ENCODE measurements around the gene MED15. TPM values are rescaled to one million over a fixed set of nuclear protein-coding genes. Genes with fewer than 3 reads are reported as not detected.

Gene MED15
- total RNA-seq, 1 donor from 2014 or later: 20.5 TPM

DNA sequence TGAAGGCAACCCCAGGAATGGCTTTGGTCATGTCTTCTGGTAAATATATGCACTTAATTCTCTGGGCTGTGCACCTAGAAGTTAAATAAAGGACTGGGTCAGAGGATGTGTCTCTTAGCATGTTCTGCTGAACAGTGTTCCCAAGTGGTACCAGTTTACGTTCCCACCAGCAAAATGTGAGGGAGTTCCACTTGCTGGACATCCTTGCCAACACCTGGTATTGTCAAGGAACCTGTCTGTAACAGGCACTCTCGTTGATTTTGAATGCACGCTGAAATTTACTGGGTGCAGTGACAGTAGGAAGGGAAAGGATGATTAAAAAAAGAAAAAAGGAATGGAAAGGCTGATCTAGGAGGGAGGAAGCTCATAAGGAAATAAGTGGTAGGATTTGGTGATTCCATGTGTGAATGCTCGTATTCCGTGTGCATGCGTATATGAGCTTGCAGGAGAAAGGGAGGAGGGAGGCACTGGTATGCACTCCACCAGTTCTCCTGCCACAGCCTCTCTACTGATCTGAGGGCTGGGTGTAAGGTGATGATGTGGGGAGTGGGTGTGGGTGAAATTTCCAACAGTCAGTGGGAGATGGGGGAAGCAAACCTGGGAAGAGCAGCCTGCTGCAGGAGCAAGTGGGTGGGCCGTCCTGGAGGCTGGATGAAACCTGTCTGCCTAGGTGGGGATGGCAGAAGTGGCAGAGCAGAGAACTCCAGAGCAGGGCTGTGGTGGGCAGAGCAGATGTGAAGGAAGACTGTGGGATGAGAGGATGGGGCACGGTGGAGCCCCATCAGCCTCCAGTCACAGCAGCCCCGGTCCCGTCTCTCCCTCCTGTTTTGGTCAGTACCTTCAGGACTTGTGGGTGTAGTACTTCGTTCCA is 15.0 kb downstream of the MED15 start:
- FAIRE-seq: no peak
- Histone ChIP-seq H3K36me3 (ENCODE audit: control insufficient read depth, insufficient read depth, low read length) (peaks cover 11% of the 10 kb centered on the region), H3K27me3 (ENCODE audit: control insufficient read depth, insufficient read depth, low read length) (no peaks in the 10 kb centered on the region), H3K4me3 (ENCODE audit: low read depth, low read length) (no peak overlapping the region)
- TF ChIP-seq, protein P1, sequence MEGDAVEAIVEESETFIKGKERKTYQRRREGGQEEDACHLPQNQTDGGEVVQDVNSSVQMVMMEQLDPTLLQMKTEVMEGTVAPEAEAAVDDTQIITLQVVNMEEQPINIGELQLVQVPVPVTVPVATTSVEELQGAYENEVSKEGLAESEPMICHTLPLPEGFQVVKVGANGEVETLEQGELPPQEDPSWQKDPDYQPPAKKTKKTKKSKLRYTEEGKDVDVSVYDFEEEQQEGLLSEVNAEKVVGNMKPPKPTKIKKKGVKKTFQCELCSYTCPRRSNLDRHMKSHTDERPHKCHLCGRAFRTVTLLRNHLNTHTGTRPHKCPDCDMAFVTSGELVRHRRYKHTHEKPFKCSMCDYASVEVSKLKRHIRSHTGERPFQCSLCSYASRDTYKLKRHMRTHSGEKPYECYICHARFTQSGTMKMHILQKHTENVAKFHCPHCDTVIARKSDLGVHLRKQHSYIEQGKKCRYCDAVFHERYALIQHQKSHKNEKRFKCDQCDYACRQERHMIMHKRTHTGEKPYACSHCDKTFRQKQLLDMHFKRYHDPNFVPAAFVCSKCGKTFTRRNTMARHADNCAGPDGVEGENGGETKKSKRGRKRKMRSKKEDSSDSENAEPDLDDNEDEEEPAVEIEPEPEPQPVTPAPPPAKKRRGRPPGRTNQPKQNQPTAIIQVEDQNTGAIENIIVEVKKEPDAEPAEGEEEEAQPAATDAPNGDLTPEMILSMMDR (IDR thresholded peaks at IDR 0.05; ENCODE audit: insufficient read depth, low read length, severe bottlenecking): no peak
- no peak for DNase-seq (ENCODE audit: low read depth)

DNA sequence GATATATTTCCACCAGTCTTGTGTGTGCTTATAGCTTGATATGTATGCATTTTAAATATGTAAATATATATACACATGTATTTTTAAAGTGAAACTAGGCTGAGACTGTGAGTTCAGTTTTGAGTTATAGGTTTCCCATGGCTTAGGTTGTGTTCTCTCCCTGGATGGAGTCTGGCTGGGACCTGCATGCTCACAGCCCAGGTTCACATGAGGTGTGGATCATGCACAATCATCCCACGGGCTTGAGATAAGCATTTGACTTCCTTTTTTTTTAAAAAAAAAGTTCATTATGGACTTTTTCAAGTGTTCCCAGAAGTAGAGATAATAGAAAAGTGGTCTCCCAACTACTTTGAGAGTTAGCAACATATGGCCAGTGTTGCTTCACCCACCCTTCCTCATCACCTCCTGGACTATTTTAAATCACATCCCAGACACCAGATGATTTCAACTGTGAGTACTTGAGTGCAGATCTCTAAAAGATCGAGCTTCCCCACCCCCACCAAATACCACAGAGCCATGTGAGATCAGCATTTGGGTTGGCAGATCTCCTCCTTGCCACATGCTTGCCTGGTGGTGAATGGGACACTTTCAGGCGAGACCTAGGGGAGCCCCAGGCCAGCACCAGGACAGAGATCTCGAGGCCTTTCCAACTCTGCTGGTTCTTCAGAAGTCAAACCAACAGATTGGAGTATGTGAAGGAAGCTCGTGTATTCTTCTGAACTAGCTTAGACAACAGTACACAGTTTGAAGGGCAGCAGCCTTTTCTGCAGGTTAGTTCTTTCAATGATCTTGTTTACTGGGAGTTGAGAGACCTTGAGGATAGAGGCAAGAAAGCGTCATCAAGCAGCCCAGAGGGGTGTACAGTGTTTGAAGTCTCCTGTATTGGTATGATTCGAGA is 15.9 kb downstream of the MED15 start:
- FAIRE-seq (no peak), DNase-seq (ENCODE audit: low read depth) (no peak)
- Histone ChIP-seq H3K36me3 (ENCODE audit: control insufficient read depth, insufficient read depth, low read length) (peaks cover 14% of the 10 kb centered on the region), H3K4me3 (ENCODE audit: low read depth, low read length) (no peak overlapping the region), H3K27me3 (ENCODE audit: control insufficient read depth, insufficient read depth, low read length) (no peaks in the 10 kb centered on the region)
- TF ChIP-seq, protein P1 (IDR thresholded peaks at IDR 0.05; ENCODE audit: insufficient read depth, low read length, severe bottlenecking): no peak

DNA sequence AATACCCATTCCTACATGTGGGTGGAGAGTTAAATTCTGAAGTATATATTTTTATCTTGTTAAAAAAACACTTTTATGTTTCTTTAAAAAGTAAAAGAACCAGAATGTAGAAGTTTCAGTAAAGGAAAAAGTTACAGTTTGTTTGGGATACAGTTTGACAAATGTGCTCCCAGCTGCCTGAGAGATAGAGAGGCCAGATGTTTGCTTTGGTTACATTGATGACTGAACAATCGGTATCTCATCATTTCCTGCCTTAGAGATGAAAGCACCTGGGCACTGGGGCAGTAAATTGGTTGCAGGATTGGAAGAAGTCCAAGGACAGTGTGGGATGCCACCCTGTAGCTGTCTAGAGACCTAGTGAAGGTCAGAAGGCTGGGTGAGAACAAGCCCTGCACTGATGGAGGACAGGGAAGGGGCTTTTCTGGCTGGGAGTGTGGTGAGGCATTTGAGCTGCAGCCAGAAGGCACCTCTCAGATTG is 16.6 kb downstream of the MED15 start:
- DNase-seq (ENCODE audit: low read depth) (peak; percentile 36), FAIRE-seq (no peak)
- H3K4me3 ChIP-seq (ENCODE audit: low read depth, low read length): no peak overlapping the region
- no peaks in the 10 kb centered on the region for H3K27me3 ChIP-seq (ENCODE audit: control insufficient read depth, insufficient read depth, low read length)
- TF ChIP-seq, protein P1 (IDR thresholded peaks at IDR 0.05; ENCODE audit: insufficient read depth, low read length, severe bottlenecking): no peak
- H3K36me3 ChIP-seq (ENCODE audit: control insufficient read depth, insufficient read depth, low read length): peaks cover 20% of the 10 kb centered on the region

DNA sequence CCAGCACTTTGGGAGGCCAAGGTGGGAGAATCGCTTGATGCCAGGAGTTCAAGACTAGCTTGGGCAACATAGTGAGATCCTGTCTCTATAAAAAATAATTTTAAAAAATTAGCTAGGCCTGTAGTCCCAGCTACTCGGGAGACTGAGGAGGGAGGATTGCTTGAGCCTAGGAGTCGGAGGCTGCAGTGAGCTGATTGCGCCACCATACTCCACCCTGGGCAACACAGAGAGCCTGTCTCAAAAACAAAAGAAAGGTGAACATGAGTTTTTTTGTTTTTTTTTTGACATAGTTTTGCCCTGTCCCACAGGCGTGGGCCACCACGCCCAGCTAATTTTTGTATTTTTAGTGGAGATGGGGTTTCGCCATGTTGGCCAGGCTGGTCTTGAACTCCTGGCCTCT is 17.6 kb downstream of the MED15 start:
- FAIRE-seq (no peak), DNase-seq (ENCODE audit: low read depth) (no peak)
- Histone ChIP-seq H3K4me3 (ENCODE audit: low read depth, low read length) (no peak overlapping the region), H3K36me3 (ENCODE audit: control insufficient read depth, insufficient read depth, low read length) (peaks cover 18% of the 10 kb centered on the region), H3K27me3 (ENCODE audit: control insufficient read depth, insufficient read depth, low read length) (no peaks in the 10 kb centered on the region)
- TF ChIP-seq, protein P1 (IDR thresholded peaks at IDR 0.05; ENCODE audit: insufficient read depth, low read length, severe bottlenecking): no peak

DNA sequence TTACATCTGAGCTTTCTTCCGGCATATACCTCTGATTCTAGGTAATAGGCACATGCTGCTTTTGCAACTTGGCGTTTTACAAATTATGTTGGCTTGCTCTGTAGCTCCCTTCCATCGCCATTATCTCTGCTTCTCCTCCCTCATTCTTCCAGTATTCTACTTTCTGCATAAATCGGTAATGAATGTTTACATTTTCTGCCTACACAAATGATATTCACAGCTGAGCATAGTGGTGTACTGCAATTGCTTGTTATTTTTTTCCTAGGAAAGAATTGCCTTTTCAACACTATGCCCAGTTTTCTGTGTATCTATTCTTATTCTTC is 18.9 kb downstream of the MED15 start:
- no peak overlapping the region for H3K4me3 ChIP-seq (ENCODE audit: low read depth, low read length)
- DNase-seq (ENCODE audit: low read depth): no peak
- H3K27me3 ChIP-seq (ENCODE audit: control insufficient read depth, insufficient read depth, low read length): no peaks in the 10 kb centered on the region
- H3K36me3 ChIP-seq (ENCODE audit: control insufficient read depth, insufficient read depth, low read length): peaks cover 16% of the 10 kb centered on the region
- FAIRE-seq: no peak
- TF ChIP-seq, protein P1 (IDR thresholded peaks at IDR 0.05; ENCODE audit: insufficient read depth, low read length, severe bottlenecking): no peak

All from bronchial epithelial cell (primary cell).